Heart right ventricle (tissue), 16 donors: ENCODE results near the gene PLK2. TPM values are rescaled to one million over a fixed set of nuclear protein-coding genes. Genes with fewer than 3 reads are reported as not detected.

Experiments used
- ATAC-seq, 8 donors: fragments of 200-7000 bp; cut with Tn5 transposase; one replicate each; pipeline ENCODE4 v1.9.1; 2020; ENCODE audit warnings: mild to moderate bottlenecking in 8 of 8, moderate library complexity in 8 of 8, moderate number of reproducible peaks in 1 of 8
- DNase-seq, 2 donors: peaks; one replicate each; pipeline ENCODE4 v3.0.0-alpha.2; 2020
- H3K27ac ChIP-seq, 10 donors: fragments of 200-600 bp; sonication (generic) in 2 of 10; one replicate each; pipeline versions ENCODE4 v1.5.0 to v1.8.0; 2020 to 2022; ENCODE audit warnings: mild to moderate bottlenecking in 3 of 10
- H3K27me3 ChIP-seq, 7 donors: fragments of 200-600 bp; one replicate each; pipeline ENCODE4 v1.8.0; 2021 to 2022; ENCODE audit warnings: mild to moderate bottlenecking in 2 of 7
- H3K36me3 ChIP-seq, 9 donors: fragments of 200-600 bp; sonication (generic) in 1 of 9; one replicate each; pipeline versions ENCODE4 v1.5.0 to v1.8.0; 2020 to 2022; ENCODE audit warnings: mild to moderate bottlenecking in 2 of 9
- H3K4me1 ChIP-seq, 9 donors: fragments of 200-600 bp; sonication (generic) in 1 of 9; one replicate each; pipeline versions ENCODE4 v1.5.0 to v1.8.0; 2020 to 2022; ENCODE audit warnings: mild to moderate bottlenecking in 4 of 9
- H3K4me3 ChIP-seq, 10 donors: fragments of 200-600 bp; sonication (generic) in 2 of 10; one replicate each; pipeline versions ENCODE4 v1.5.0 to v1.8.0; 2020 to 2022; ENCODE audit warnings: mild to moderate bottlenecking in 7 of 10, moderate library complexity in 2 of 10
- H3K9me3 ChIP-seq, 11 donors: fragments of 200-600 bp in 10 of 11; sonication (generic) in 2 of 11; one replicate each; pipeline versions ENCODE4 v1.5.0 to v1.8.0; 2013 to 2022; ENCODE audit warnings: mild to moderate bottlenecking in 2 of 11, control low read depth in 1 of 11, moderate library complexity in 1 of 11
- CTCF ChIP-seq, 9 donors: fragments of 200-600 bp; sonication (generic) in 2 of 9; IDR thresholded peaks; one replicate each; pipeline versions ENCODE4 v1.5.0 to v1.8.0; 2021 to 2022; ENCODE audit warnings: antibody characterized with exemption in 9 of 9, mild to moderate bottlenecking in 5 of 9, moderate library complexity in 1 of 9
- WGBS, 2 donors: extraction: QIAGEN DNeasy Blood & Tissue Kit; methylation state at CpG; one replicate each; pipeline ENCODE4 v1.1.7; 2013; ENCODE audit warnings: inconsistent platforms in 1 of 2; 5-methylcytosine and 5-hydroxymethylcytosine counted together
- intact Hi-C, 10 donors: fragments of 100-400 bp; cut with DNase I; formaldehyde crosslinking; loops; one replicate each; pipeline versions ENCODE4 v1.11.1 to v1.14.2; 2022
- long read RNA-seq, 3 donors: library from polyadenylated mRNA; unstranded; transcript quantifications; one replicate each; pipeline ENCODE4 v2.0.0, GENCODE V29; 2020 to 2021
- polyA plus RNA-seq, 2 donors: library from polyadenylated mRNA; stranded (reverse); fragments of 200-250 nt; gene quantifications; one replicate each; pipeline ENCODE4 v1.2.3, GENCODE V29; 2013
- total RNA-seq, 10 donors: library from RNA; stranded (reverse); fragmentation: NEBNext Ultra II Directional in 3 of 10; extraction: Animal tissue kit (Norgen Biotek cat#: 25700) in 3 of 10; gene quantifications; one replicate each; pipeline versions ENCODE4 v1.2.1 to v1.2.4, GENCODE V29; 2021 to 2023
- donor health status: Arrhythmogenic right ventricular cardiomyopathy.
- donor health status: ischemic (EF 13 %, LVEDD 7.1; RV severe dilation, severe dysfunction).
- donor health status: healthy with polysubstance abuse.
- donor health status: DM: no; HTN: yes; CAD: no.
- donor health status: DM: no; HTN: no; CAD: no.
- donor health status: ischemic (EF 25% LVEDD 6.9; RV normal size, moderate dysfunction).
- donor health status: ischemic (EF 25% LVEDD 5.7; RV mildly dilated, moderate dysfunction).
- donor health status: healthy.
- donor health status: DM: yes; HTN: yes; CAD: no.
- donor health status: Ischemic cardiomyopathy.
- donor health status: ischemic (EF 35%, LVEDD 5.7; RV mildly dilated, moderate dysfunction).
- donor health status: nonischemic (EF 11% LVEDD 7.7; RV severe dilation, severe dysfunction).
- donor health status: DM: yes; HTN: yes; CAD: no.
- donor health status: PGD.
- donor health status: ischemic (EF 29% LVEDD 5.4; RV normal size, mild dysfunction).
- donor health status: nonischemic (EF 23%, LVEDD 6.1; RV moderate dilation, normal function).

Gene PLK2
- total RNA-seq (100 to 1,000 TPM in 6 of 10 donors, 10 to 100 TPM in 4; 22.7 to 174 (median 120) TPM), polyA plus RNA-seq (10 to 100 TPM; 11.5 to 35.3 TPM)
- long read RNA-seq, donor 1, transcript PLK2-201 (14 exons, 2,960 nt): major isoform, 86 of 94 reads
- long read RNA-seq, donor 1, partial matches to known transcripts: 1 of 94 reads
- long read RNA-seq, donor 1, other reads (novel, unspliced or antisense): 7 of 94 reads
- long read RNA-seq, donor 2, transcript PLK2-201 (14 exons, 2,960 nt): major isoform, 130 of 143 reads
- long read RNA-seq, donor 2, partial matches to known transcripts: 3 of 143 reads
- long read RNA-seq, donor 2, other reads (novel, unspliced or antisense): 10 of 143 reads
- long read RNA-seq, donor 3, transcript PLK2-201 (14 exons, 2,960 nt): major isoform, 324 of 377 reads
- long read RNA-seq, donor 3, partial matches to known transcripts: 20 of 377 reads
- long read RNA-seq, donor 3, other reads (novel, unspliced or antisense): 33 of 377 reads

- intact Hi-C loops: loop anchor here (1.0 to 10.0 kb wide), 22 partner anchors 571 to 1555 kb away; partner anchors contain the start of gene SETD9 (in 1 of the 10)
- ATAC-seq (peak; percentile 91 to 96 (median 94)), DNase-seq (peak; percentile 95 to 96)
- peaks cover 0 to 20% (median 0%) of the 10 kb centered on the region in 7 donors for H3K27me3 ChIP-seq
- H3K36me3 ChIP-seq: peaks cover 0 to 37% (median 24%) of the 10 kb centered on the region in 9 donors
- no peaks in the 10 kb centered on the region for H3K9me3 ChIP-seq
- H3K27ac ChIP-seq: peak within 1 kb of the TSS; percentile 68 to 99 (median 98)
- WGBS, 2 donors: 0% methylated on average over 81 to 89 of the region's 89 CpGs
- peak within 1 kb of the TSS; percentile 70 to 94 (median 88) for H3K4me3 ChIP-seq
- H3K4me1 ChIP-seq: peaks cover 0 to 28% (median 19%) of the 10 kb centered on the region in 9 donors
- TF ChIP-seq CTCF (IDR thresholded peaks at IDR 0.05): peak in 6 of 9 donors; percentile 11 to 62 (median 30)
Measured at GRCh38 chr5:58460002-58460731, at the start of gene PLK2. PLK2 (minus strand) TSS chr5:58460086; CDS start chr5:58459959, 127 bp downstream.

GRCh38 chr5:58507715-58508114, 47.8 kb upstream of the PLK2 start:
- Histone ChIP-seq H3K4me3 (no peak overlapping the region), H3K4me1 (peaks cover 0 to 10% (median 0%) of the 10 kb centered on the region in 9 donors), H3K9me3 (peaks cover 0 to 2% (median 0%) of the 10 kb centered on the region in 11 donors), H3K36me3 (no peaks in the 10 kb centered on the region), H3K27me3 (peaks cover 0 to 32% (median 0%) of the 10 kb centered on the region in 7 donors), H3K27ac (no peak overlapping the region)
- intact Hi-C loops: loop anchor here in 3 of 10 donors (10.0 kb wide), 2 partner anchors 207 to 307 kb away; no protein-coding TSS in a partner anchor
- WGBS, 2 donors: 79 to 83% methylated on average over 4 of the region's 4 CpGs
- TF ChIP-seq CTCF (IDR thresholded peaks at IDR 0.05): no peak
- no peak for ATAC-seq
- DNase-seq: no peak

GRCh38 chr5:58505971-58506640, 46.2 kb upstream of the PLK2 start:
- H3K36me3 ChIP-seq: no peaks in the 10 kb centered on the region
- 52 to 60% methylated on average over 2 of the region's 2 CpGs for WGBS, 2 donors
- H3K27me3 ChIP-seq: peaks cover 0 to 28% (median 0%) of the 10 kb centered on the region in 7 donors
- no peak for TF ChIP-seq CTCF (IDR thresholded peaks at IDR 0.05)
- no peak overlapping the region for H3K27ac ChIP-seq
- intact Hi-C loops: loop anchor here in 3 of 10 donors (10.0 kb wide), 2 partner anchors 209 to 309 kb away; no protein-coding TSS in a partner anchor
- no peak overlapping the region for H3K4me3 ChIP-seq
- DNase-seq (no peak), ATAC-seq (no peak)
- H3K4me1 ChIP-seq: peaks cover 0 to 10% (median 0%) of the 10 kb centered on the region in 9 donors
- H3K9me3 ChIP-seq: no peaks in the 10 kb centered on the region
